GM13977 (cell line): ENCODE measurements around the gene SIRPD.

ENCODE experiments used
- DNase-seq: peaks from one replicate; pipeline ENCODE4 v3.0.0; 2012; ENCODE audit warnings: low spot score
- CTCF ChIP-seq: IDR thresholded peaks from 2 replicates; pipeline ENCODE4 v1.5.1; 2012; ENCODE audit warnings: mild to moderate bottlenecking, control low read depth; ENCODE audit not compliant: insufficient read depth; ENCODE audit errors: extremely low read depth, missing control alignments
- in situ Hi-C: fragments of 300-500 bp; cut with MboI; formaldehyde crosslinking; loops from one replicate; pipeline ENCODE4 v1.12.0; 2022; ENCODE audit warnings: low sequenced_read_pairs, low pct_unique_long_range_greater_than_20kb, mixed read lengths, inconsistent platforms; ENCODE audit not compliant: unreplicated experiment

SIRPD gene

GRCh38 chr20:1557605-1558004, at the start of gene SIRPD:
Gene SIRPD (minus strand): TSS chr20:1557705. CDS start chr20:1557653, 52 bp downstream.
- in situ Hi-C loops, result no loop called here
- TF ChIP-seq CTCF, result no peak
- DNase-seq, result no peak

GRCh38 chr20:1600736-1601135, 43.2 kb upstream of the SIRPD start:
- in situ Hi-C loops, result no loop called here
- no peak for DNase-seq
- TF ChIP-seq CTCF, result no peak

GRCh38 chr20:1595333-1595732, 37.8 kb upstream of the SIRPD start:
- in situ Hi-C loops, result no loop called here
- no peak for DNase-seq
- TF ChIP-seq CTCF, result no peak

GRCh38 chr20:1588533-1589460, 31.3 kb upstream of the SIRPD start:
- TF ChIP-seq CTCF, result no peak
- DNase-seq, result no peak

GRCh38 chr20:1587781-1588532, 30.5 kb upstream of the SIRPD start:
- TF ChIP-seq CTCF, result no peak
- in situ Hi-C loops, result no loop called here
- DNase-seq, result no peak

More at GRCh38 chr20:1588533-1589460, 31.3 kb upstream of the SIRPD start:
- in situ Hi-C loops, result no loop called here

- in situ Hi-C loops, result no loop called here
- no peak for TF ChIP-seq CTCF
- DNase-seq, result no peak
These were observed 22.0 kb upstream of the SIRPD start for GRCh38 chr20:1579488-1579887.
